Glutamatergic neuron (in vitro differentiated cells): ENCODE measurements around the gene ROBO1. TPM values are rescaled to one million over a fixed set of nuclear protein-coding genes. Genes with fewer than 3 reads are reported as not detected.

Source experiments
- DNase-seq: peaks from one replicate; pipeline ENCODE4 v3.0.0; 2022
- H3K27ac Mint-ChIP-seq: one replicate; pipeline ENCODE4 v1.8.0; 2020; ENCODE audit warnings: mild to moderate bottlenecking, mixed read lengths, inconsistent platforms; ENCODE audit not compliant: unreplicated experiment
- H3K27me3 Mint-ChIP-seq: one replicate; pipeline ENCODE4 v1.8.0; 2020; ENCODE audit warnings: mild to moderate bottlenecking, moderate library complexity, mixed read lengths, inconsistent platforms; ENCODE audit not compliant: unreplicated experiment
- H3K36me3 Mint-ChIP-seq: one replicate; pipeline ENCODE4 v1.8.0; 2020; ENCODE audit warnings: mild to moderate bottlenecking, mixed read lengths, inconsistent platforms; ENCODE audit not compliant: unreplicated experiment
- H3K4me1 Mint-ChIP-seq: one replicate; pipeline ENCODE4 v1.8.0; 2020; ENCODE audit warnings: mild to moderate bottlenecking, low read depth, mixed read lengths, inconsistent platforms; ENCODE audit not compliant: unreplicated experiment
- H3K4me3 Mint-ChIP-seq: one replicate; pipeline ENCODE4 v1.8.0; 2020; ENCODE audit warnings: mild to moderate bottlenecking, mixed read lengths, inconsistent platforms; ENCODE audit not compliant: unreplicated experiment
- H3K9me3 Mint-ChIP-seq: one replicate; pipeline ENCODE4 v1.8.0; 2020; ENCODE audit warnings: mild to moderate bottlenecking, moderate library complexity, mixed read lengths, inconsistent platforms; ENCODE audit not compliant: unreplicated experiment
- total RNA-seq: library from RNA; stranded (reverse); fragmentation: NEBNext Ultra II Directional; extraction: Animal tissue kit (Norgen Biotek cat#: 25700); gene quantifications from one replicate; pipeline ENCODE4 v1.2.1, GENCODE V29; 2021; ENCODE audit not compliant: unreplicated experiment
- TF ChIP-seq, protein P1 (sequence below): fragments of 200-600 bp; sonication (generic); IDR thresholded peaks from one replicate; pipeline ENCODE4 v1.5.0; 2021; ENCODE audit not compliant: partially characterized antibody, unreplicated experiment

The ROBO1 gene
- total RNA-seq, 1 donor from 2014 or later: 505 TPM

DNA sequence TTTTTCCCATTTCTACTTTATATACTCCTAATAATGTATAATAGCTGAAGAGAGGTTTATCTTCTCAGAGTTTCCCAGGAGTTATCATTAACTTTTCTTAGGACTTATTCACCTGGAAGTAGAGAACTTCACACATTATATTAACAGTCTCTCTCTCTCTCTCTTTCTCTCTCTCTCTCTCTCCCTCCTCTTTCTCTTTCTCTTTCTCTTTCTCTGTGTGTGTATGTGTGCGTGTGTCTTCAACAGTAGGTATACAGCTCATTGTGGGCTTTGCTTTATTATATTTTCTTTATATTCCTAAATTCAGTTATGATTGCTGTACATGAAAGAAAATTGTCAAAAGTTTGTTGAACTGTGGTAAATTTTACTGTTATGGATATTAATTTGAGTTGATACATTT lies 353.8 kb downstream of the ROBO1 start:
- Mint-ChIP-seq H3K4me1 (no peaks in the 10 kb centered on the region), H3K4me3 (no peak overlapping the region), H3K27ac (no peak overlapping the region), H3K9me3 (no peaks in the 10 kb centered on the region), H3K36me3 (no peaks in the 10 kb centered on the region), H3K27me3 (no peaks in the 10 kb centered on the region)
- TF ChIP-seq, protein P1, sequence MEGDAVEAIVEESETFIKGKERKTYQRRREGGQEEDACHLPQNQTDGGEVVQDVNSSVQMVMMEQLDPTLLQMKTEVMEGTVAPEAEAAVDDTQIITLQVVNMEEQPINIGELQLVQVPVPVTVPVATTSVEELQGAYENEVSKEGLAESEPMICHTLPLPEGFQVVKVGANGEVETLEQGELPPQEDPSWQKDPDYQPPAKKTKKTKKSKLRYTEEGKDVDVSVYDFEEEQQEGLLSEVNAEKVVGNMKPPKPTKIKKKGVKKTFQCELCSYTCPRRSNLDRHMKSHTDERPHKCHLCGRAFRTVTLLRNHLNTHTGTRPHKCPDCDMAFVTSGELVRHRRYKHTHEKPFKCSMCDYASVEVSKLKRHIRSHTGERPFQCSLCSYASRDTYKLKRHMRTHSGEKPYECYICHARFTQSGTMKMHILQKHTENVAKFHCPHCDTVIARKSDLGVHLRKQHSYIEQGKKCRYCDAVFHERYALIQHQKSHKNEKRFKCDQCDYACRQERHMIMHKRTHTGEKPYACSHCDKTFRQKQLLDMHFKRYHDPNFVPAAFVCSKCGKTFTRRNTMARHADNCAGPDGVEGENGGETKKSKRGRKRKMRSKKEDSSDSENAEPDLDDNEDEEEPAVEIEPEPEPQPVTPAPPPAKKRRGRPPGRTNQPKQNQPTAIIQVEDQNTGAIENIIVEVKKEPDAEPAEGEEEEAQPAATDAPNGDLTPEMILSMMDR: no peak
- no peak for DNase-seq

- Mint-ChIP-seq H3K27ac (no peak overlapping the region), H3K36me3 (no peaks in the 10 kb centered on the region), H3K4me1 (no peaks in the 10 kb centered on the region), H3K9me3 (no peaks in the 10 kb centered on the region), H3K4me3 (no peak overlapping the region), H3K27me3 (no peaks in the 10 kb centered on the region)
- DNase-seq: no peak
- TF ChIP-seq, protein P1: no peak
Measured at GRCh38 chr3:79412537-79412936, 355.3 kb downstream of the ROBO1 start.

- H3K9me3 Mint-ChIP-seq: no peaks in the 10 kb centered on the region
- TF ChIP-seq, protein P1: no peak
- no peak for DNase-seq
- no peaks in the 10 kb centered on the region for H3K36me3 Mint-ChIP-seq
- no peaks in the 10 kb centered on the region for H3K4me1 Mint-ChIP-seq
- no peaks in the 10 kb centered on the region for H3K27me3 Mint-ChIP-seq
- no peak overlapping the region for H3K27ac Mint-ChIP-seq
- H3K4me3 Mint-ChIP-seq: no peak overlapping the region
Measured at GRCh38 chr3:79410617-79411016, 357.2 kb downstream of the ROBO1 start.

- Mint-ChIP-seq H3K4me3 (no peak overlapping the region), H3K4me1 (no peaks in the 10 kb centered on the region), H3K36me3 (no peaks in the 10 kb centered on the region), H3K27me3 (no peaks in the 10 kb centered on the region), H3K9me3 (no peaks in the 10 kb centered on the region), H3K27ac (no peak overlapping the region)
- no peak for DNase-seq
- TF ChIP-seq, protein P1: no peak
Measured at GRCh38 chr3:79410136-79410535, 357.7 kb downstream of the ROBO1 start.

DNA sequence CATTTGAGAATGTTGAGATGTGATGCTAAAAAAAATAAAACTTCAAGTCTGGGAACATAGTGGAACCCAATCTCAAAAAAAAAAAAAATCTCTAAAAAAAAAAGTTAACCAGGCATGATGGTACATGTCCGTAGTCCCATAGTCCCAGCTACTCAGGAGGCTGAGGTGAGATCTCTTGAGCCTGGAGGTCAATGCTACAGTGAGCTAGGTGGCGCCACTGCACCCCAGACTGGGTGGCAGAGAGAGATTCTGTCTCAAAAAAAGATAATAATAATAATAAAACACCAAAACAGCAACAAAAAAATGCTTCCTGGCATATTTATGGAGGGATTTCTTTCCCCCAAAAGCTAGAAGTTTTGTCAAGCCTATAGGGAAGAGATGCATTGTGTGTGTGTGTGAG lies 361.6 kb downstream of the ROBO1 start:
- H3K36me3 Mint-ChIP-seq: no peaks in the 10 kb centered on the region
- no peaks in the 10 kb centered on the region for H3K9me3 Mint-ChIP-seq
- TF ChIP-seq, protein P1: no peak
- no peak overlapping the region for H3K4me3 Mint-ChIP-seq
- no peak overlapping the region for H3K27ac Mint-ChIP-seq
- no peak for DNase-seq
- peaks cover 2% of the 10 kb centered on the region for H3K4me1 Mint-ChIP-seq
- no peaks in the 10 kb centered on the region for H3K27me3 Mint-ChIP-seq
